Stomach (tissue), 4 donors: ENCODE data around the gene SYT7.

ENCODE experiments used
- CTCF ChIP-seq, 7 experiments: fragments of 450-650 bp in 4 of 7; fragments of 200-600 bp in 3 of 7; sonication (generic) in 3 of 7; IDR thresholded peaks; one replicate each; pipeline ENCODE4 v1.5.1; 2016 to 2019; ENCODE audit warnings: antibody characterized with exemption in 7 of 7, control low read depth in 2 of 7, mild to moderate bottlenecking in 1 of 7
- EP300 ChIP-seq: sonication (generic); formaldehyde crosslinking; IDR thresholded peaks from one replicate; pipeline ENCODE4 v1.6.1; 2017; ENCODE audit warnings: antibody characterized with exemption

- TF ChIP-seq CTCF (IDR thresholded peaks at IDR 0.05), result no peak
- no peak for TF ChIP-seq EP300
These were observed 64.7 kb downstream of the SYT7 start for GRCh38 chr11:61516191-61516590.
